GM12892 (cell line): ENCODE results near the gene LAMC2.

Experiments
- POLR2A ChIP-seq: IDR thresholded peaks from 2 replicates; pipeline ENCODE4 v1.6.1; 2011; ENCODE audit warnings: low read depth, low read length, control low read depth
- TAF1 ChIP-seq: IDR thresholded peaks from 2 replicates; pipeline ENCODE4 v1.6.1; 2011; ENCODE audit warnings: low read depth, mild to moderate bottlenecking, control low read depth, low read length, borderline replicate concordance

DNA sequence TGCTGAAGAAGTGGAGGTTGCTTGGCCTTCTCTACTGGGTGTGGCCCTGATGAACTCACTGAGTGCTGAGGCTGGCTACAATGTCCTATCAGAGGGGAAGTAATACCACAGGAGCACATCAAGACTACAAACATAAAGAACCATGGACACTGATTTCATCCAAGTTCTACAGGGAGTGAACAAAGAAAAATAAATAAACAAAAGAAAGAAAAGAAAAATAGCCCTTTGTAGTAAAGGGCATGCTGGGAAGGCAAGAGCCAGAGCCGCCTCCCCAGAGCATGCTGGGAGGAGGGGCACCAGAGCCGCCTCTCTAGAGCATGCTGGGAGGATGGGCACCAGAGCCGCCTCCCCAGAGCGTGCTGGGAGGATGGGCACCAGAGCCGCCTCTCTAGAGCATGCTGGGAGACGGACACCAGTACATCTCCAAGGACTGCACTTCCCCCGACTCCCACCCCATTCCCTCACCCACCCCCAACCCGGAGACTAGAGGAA is 65.9 kb downstream of the LAMC2 start:
- TF ChIP-seq POLR2A (no peak), TAF1 (no peak)
